Activated T-cell treated with anti-CD3 and anti-CD28 coated beads, Interleukin-2, amount 50 U/mL, for 48 hours (primary cell): ENCODE results near the gene IQSEC1.

ENCODE experiments used
- DNase-seq, 2 experiments: peaks; one replicate each; pipeline ENCODE4 v3.0.0-alpha.2; 2020

The IQSEC1 gene

DNA sequence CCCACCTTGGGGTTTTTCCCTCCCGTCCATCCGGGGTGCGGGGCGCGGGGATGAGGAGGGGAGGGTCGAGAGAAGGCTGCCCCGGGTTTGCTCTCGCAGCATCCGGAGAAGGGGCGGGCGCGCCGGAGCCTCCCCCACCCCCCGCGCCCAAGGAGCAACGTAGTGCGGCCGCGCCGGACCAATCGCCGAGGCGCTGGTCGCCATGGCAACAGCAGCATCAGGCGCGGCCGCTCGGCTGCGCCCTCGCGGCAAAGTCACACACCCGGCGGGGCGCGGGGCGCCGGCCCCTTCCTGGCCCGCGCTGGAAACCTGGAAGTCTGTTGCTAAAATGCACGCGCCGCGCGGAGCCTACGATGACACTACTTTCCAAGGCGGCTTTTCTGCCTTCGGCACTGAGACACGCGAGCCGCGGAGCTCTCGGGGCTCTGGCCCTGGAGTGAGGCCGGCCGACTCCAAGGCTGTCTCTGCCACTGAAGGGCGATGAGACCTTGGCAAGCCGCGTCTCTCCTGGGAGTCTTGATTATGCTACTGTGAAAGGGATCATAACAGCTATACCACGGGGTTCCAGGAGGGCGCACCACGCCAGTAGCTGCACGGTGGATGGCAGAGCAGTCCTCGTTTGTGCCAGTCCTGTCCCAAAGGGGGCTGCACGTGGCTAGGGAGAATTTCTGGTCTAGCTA, at the start of gene IQSEC1:
TSS of gene IQSEC1 (minus strand) at position 104 of the 680 bp plus-strand sequence. CDS start 415 bp downstream, outside the sequence.
- DNase-seq: peak; percentile 74 to 78

DNA sequence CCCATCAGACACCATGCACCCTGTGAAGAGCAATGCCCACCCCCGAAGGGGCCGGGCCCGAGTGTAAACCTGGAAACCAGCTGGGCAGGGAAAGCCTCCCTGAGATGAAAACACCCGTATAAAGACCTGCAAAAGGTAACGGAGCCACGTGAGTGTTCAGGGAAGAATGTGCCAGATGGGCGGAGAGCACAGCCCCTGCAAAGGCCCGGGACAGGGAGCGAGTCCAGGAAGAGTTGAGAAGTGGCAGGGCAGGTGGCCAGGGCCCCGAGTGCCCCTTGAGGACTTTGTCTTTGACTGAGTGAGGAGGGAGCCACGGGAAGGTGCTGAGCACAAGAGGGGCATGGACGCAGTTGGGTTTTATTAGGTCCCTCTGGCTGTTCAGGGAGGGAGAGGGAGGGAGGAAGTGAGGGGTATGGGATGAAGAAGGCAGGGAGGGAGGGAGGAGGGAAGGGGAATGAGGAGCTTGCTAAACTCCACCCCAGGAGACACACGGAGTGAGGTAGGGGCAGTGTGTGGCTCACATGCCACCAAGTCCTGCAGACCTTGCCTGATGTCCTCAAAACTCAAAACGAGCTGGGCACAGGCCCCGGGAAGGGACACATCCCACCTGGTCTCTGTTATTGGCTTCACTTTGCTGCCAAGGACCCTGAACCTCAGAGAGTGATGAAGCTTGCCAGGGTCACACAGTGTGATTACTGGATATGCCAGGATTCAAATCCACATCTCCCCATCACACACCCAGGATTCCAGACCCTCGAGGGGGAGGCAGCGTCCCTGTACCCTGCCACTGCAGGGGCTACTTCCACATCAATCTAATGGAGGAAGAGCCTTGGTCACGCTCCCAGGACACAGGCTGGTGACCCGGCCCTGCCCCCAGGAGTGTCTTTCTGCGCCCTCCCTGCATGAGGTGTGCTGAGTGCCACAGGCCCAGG, 49.1 kb upstream of the IQSEC1 start:
- DNase-seq: no peak

DNA sequence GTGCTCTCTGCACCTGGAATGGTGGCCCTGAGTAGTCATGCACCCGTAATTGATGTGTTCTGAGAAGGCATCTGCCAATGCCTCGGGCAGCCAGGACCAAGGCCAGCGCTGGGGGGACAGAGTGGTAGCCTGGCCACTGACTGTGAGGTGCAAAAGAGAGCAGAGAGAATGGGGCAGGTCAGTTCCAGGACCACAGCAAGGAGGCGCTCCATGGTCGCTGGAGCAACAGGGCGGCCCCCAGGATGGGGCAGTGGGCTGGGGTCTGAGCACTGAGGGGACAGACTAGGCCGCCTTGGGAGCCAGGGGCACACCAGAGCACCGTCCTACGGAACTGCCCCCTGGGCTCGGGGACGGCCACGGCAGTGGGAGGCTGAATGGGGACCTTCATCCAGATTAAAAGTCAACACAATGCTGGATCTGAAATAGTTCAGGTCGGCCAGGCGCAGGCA, 48.3 kb upstream of the IQSEC1 start:
- no peak for DNase-seq

DNA sequence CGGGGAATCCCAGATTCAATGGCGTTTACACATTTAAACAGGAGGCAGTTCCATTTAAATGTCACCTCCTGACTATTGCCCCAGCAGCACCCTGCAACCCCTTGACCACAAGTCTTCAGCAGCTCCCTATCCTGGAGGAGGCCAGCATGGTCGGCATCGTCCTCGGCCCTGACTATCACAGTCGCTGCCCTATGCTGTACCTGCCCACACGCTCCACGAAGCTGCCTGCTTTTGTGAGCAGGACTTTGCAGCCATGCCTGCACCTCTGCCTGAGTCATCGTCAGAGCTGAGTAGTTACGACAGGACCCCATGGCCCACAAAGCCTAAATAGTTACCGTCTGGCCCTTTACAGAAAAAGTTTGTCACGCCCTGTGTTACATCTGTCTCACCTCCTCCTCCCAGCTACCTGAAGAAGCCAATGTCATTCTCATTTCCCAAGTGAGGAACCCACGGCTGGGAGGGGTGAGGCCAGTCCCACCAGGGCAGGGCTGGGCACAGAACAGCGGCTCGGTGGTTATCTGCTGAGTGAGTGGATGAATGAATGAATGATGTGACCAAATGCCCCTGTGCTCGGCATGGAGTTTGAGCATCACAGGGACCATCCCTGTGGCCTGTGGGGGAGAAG, 47.8 kb upstream of the IQSEC1 start:
- no peak for DNase-seq

DNA sequence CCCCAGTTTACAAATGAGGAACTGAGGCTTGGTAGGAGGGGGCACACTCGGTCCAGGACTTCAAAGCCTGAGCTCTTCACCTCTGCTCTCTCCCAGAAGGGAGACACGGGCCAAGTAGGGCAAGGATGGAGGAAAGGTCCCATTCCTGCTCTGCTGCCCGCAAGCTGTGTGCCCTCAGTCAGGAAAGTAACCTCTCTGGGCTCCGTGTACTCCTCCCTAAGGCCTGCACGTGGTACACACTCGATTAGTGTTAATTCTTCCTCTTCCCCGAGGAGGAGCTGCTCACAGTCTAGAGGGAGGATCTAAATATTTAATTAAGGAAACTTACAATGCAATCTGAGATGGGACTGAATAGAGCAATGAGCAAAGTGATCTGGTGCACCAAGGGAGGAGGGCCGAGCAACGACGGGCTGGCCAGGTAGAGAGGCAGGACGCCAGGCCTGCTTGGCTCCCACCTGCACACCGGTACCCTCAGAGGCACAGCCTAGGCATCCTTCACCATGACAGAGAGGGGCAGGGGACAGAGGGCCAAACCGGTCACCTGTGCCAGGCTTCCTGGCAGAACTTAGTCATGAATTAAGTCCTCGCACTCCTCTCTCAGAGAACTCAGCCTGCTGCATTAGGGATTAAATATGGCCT, 47.2 kb upstream of the IQSEC1 start:
- DNase-seq: no peak

DNA sequence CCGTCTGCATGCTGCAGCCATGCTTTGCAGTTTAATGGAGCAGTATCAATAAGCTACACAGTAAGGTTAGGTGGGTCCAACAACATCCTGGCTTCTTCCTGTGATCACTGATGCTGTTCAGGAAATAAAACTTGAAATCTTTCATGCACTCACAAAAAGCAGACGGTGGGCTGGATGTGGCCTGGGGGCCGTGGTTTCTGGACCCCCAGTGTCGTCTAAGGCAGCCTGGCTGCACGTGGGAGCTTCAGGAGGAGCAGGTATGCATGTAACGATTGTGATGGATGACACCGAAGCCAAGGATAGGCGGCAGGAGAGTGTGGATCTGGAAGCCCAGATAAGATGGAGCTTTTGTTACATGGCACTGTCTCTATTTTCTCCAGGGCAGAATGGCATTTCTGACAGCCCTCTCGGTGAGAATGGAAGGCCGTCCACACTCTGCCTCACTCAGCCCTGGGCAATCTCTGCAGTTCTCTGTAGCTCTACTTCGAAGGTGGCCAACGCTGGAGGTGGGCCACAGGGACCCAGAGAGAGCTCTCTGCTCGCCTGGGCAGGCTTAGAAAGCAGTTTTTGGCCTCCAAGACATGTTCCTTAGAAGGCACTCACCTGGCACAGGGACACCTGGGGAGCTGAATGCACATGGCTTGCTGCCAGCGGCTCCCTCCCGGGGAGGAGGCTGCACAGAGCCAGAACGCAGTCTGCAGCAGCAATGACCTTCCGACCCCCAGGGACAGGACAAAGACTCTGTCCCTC, 46.4 kb upstream of the IQSEC1 start:
- DNase-seq: no peak

DNA sequence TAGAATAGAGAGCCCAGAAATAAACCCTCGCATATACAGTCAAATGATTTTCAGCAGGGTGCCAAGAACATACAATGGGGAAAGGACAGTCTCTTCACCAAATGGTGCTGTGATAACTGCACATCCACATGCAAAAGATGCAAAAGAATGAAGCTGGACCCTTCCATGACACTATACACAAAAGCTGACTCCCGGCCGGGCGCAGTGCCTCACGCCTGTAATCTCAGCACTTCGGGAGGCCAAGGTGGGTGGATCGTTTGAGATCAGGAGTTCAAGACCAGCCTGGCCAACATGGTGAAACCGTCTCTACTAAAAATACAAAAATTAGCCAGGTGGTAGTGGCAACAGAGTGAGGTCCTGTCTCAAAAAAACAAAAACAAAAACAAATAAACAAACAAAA, 43.2 kb upstream of the IQSEC1 start:
- DNase-seq: no peak

DNA sequence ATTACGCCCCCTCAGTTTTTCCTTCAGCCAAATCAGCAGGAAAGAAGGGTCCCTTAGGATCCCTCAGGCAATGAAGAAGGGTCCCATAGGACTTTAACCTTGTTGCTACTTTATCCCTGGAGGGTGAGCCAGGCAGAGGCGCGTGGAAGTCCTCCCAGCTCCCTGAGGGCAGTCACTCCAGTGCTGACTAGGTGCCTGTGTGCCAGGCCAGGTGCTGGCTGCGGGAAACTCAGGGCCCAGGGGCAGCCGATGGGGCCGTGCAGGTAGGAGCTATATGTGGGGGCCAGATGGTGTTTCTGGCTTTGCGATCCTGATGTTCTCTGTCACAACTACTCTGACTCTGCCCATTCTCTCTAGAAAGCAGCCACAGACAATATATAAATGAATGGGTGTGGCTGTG, 42.8 kb upstream of the IQSEC1 start:
- DNase-seq: no peak

DNA sequence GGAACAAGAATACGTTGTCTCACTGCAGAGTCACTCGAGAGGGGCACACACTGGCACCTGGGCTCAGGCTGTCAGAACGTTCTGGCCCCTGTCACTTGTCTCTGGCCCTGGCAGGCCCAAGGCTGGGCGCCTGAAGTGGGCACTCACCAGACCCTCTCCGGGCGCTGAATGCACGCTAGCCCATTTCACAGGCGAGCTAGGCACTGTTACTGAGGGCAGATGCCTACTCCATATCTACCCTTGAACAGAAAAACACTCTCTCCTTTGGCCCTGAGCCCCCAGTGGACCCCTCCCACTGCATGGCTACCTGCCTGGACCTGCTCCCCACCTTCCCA, 42.3 kb upstream of the IQSEC1 start:
- DNase-seq: no peak

DNA sequence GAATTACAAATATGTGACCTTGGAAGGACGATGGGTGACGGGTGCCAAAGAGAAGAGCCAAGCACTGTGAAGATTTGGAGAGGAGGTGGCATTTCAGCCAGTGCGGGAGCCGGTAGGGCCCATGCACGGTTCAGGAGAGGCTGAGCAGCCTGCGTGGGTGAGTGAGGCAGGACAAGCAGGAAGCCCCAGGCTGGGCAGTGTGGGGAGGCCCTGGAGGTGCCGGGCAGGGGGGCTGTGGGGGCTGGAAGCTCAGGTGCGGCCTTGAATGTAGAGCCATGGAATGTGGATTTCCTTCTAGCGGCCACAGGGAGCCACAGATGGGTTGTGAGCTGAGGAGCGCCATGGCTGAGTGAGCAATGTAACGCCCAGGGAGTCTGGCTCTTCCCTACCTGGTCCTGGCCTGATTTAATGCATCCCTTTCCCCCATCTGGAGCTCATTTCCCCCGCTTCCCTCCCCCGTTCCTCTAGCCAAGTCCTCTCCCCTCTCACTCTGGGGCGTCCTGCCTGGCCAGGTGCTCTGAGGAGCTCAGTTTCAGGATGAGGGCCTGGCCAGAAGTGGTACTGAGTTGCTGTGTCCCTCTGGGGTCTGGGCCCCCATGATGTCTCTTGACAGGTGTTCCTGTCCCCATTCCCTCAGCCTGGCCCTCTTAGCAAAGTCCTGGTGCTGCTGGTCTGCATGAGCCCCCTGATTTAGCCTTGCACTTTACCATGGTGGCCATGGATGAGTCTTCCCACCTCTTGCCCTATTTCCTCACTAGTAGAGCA, 41.8 kb upstream of the IQSEC1 start:
- DNase-seq: no peak

DNA sequence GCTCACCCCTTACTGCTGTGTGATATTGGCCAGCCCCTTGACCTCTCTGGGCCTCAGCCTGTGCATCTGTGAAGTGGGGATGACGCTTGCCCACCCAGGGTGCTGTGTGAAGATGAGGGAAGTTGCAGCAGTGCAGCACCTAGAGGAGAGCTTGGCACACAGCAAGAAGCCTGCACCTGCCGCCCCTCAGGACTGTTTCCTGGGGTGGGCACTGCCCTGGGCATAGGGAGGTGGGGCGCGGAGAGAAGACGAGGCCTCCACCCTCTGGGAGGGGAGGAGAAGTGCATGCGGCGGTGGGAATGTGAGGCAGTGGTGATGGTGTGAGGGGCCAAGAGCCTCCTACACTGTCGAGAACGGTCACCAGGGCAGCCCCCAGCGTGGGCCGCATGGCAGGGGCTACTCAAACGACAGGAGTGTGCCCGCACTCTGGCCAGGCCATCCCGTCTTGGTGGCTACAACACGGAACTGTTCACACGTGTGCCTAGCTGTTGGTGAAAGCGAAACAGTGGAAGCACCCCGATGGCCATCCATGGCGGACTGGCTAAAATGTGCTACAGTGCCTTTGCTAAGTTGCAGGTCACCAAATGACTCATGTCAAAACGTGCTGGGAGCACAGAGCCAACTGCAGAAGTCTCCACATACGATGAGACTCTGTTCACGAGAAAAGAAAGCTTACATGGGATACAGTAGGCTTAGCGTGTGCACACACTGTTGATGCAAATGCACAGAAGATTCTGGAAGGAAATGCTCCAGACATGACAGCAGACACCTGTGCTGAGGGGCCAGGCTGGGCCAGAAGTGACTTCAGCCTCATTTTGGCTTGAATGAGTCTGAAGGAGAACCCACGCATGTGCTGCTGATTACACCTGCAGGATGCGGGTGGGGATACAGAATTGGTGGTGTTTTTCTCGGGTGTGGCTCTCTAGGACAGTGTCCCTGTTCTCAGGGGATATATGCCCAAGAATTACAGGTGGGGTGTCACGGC, 40.4 kb upstream of the IQSEC1 start:
- no peak for DNase-seq

DNA sequence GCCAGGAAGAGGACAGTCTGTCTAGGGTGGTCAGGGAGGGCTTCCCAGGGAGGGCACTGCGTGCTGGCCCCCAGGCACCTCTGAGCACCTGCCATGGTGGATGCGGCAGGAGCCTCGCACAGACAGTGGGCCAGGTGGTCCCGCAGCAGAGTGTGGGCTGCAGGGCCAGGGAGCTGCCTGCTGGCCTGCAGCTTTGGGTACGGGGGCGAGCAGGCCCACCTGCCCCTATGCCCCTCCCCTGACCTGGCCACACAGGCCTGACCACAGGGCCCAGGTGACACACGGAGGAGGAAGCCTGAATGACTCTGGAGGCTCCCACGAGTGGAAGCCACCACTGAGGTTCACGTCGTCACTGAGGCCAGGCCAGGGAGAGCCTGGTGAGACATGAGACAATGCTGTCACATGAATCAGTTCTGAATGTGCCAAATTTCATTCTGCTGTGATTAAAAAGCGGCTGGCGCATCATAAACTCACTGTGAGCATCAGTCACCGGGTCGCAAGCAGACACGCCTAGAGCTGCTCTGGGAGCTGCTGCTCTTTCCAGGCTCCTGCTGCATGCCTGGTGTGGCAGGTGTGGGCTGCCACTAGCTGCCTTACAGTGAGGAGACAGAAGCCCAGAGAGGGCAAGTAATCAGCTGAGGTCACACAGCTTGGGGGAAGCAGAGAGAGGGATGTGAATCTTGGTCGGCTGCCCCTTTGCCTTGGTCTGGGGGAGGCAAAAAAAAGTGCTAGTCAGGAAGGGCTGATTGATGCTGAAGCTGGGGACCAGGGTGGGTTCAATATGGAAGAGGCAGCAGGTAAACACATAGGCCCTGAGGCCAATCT, 39.5 kb upstream of the IQSEC1 start:
- no peak for DNase-seq

DNA sequence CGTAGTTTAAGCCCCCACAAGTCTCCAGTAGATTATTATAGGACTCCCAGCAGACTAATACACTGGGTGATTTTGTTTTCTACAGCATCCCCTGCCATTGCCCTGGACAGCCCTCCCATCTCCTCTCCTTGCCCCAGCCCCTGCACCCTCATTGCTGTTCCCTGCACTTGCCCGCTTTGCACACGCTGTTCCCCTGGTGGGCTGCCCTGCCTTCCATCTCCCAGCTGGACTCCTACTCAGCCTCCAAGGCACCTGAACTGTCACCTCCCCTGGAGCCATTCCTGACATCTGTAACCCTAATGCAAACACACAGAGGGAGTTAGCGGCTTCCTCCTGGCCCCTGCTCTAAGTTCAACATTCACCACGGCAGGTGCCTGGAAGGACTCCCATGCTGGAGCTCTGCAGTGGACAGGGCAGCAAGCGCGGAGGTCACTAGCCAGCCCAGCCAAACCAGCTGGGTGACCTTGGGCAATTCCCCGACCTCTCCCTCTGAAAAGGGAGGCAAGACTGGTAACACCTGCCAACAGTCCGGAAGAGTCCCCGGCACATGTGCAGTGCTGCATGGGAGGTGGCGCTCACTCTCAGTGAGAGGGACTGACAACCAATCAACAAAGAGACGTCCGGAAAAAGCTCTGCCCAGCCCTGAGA, 38.8 kb upstream of the IQSEC1 start:
- DNase-seq: no peak

DNA sequence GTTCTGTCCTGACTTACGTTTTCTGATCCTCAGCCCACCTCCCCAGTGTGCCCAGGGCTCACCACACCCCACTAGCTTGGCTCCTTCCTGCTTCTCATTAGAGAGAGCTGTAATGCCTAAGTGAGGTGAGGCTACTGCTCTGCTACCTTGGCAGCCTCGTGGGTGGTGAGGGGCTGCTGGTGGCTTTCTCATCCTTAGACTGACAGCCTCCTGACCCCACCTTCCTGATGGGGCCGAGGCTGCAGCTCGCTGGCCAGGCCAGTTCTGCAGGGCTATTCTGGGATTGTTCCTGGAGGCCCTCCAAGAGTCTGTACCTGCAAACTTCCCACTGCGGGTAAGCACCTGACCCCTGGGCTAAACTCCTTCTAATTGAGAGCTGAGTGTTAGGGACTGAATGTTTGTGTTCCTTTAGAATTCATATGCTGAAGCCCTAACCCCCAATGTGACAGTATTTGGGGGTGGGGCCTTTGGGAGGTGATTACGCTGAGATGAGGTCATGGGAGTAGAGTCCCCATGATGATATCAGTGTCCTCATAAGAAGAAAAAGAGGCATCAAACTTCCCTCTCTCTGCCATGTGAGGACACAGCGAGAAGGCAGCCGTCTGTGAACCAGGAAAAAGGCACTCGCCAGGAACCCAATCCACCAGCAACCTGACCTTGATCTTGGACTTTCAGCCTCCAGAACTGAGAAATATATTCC, 38.1 kb upstream of the IQSEC1 start:
- no peak for DNase-seq

DNA sequence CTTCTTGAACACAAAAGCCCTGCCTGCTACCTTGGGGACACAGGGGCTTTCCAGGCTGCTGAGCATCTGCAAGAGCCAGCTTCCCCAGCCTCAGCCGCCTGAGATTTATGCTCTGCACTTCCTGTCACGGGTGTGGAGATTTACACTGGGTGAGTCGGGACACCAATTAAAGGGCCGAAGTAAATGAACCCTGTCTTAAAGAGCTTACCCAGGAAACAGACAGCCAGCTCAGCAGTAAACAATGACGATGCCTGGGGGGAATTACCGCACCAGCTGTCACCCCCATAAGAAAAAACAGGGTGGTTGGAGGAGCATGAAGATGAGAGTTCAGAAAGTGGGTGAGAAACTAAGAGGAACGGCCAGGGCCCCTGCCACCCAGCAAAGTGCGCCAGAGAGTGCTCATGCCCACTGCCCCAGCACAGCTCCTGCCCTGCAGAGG, 37.5 kb upstream of the IQSEC1 start:
- DNase-seq: no peak

DNA sequence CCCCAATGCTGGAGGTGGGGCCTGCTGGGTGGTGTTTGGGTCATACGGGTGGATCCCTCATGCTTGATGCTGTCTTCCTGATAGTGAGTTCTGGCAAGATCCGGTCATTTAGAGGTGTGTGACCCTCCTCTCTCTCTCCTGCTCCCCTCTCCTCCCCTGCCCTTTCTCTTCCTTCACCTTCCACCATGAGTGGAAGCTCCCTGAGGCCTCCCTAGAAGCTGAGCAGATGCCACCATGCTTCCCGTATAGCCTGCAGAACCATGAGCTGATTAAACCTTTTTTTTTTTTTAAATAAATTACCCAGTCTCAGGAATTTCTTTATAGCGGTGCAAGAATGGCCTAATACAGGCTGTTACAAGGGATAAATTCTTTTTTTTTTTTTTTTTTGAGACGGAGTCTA, 36.3 kb upstream of the IQSEC1 start:
- DNase-seq: no peak

DNA sequence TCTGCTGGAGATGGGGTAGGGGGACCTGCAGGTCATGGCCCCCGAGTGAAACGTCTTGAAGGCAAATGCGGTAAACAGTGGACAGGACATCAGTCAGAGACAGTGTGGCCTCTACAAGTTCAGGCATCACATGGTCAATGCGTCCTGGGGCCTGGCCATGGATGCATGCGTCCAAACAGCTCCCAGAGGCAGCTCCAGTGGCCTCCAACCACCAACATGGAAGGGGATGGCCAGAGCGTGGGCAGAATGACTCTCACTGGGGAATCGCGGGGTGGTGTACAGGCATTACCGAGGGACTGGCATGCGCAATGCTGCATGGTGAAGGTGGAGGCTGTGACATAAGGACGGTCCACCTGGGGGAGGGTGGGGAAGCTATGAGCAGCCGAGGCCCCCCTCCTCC, 35.6 kb upstream of the IQSEC1 start:
- DNase-seq: no peak

DNA sequence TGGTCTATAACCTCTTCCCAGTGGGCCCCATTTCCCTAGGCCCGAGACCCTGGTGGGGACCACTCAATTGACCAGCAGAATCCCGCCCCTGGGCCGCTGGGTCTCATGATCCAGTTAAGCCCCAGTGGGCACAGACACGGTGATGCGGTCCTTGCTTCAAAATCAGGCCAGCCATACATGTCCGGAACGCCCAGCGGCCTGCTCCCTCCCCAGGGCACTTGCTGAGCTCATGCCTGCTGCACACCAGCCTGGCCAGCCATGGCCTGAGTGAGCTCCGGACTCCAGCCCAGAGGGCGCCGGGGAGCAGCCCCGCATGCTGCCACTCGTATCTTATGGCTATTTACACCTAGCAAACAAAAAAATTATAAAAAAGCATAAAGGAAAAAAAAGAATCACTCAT, 34.4 kb upstream of the IQSEC1 start:
- no peak for DNase-seq
